NCI-H1092 treated with DMSO at 0.1 percent for 48 hours (cell line): ENCODE measurements around the gene CSNK2A3.

Experiments
- DNase-seq: peaks from one replicate; lab custom pipeline; 2025; lab: John Stamatoyannopoulos, UW

Gene CSNK2A3

DNA sequence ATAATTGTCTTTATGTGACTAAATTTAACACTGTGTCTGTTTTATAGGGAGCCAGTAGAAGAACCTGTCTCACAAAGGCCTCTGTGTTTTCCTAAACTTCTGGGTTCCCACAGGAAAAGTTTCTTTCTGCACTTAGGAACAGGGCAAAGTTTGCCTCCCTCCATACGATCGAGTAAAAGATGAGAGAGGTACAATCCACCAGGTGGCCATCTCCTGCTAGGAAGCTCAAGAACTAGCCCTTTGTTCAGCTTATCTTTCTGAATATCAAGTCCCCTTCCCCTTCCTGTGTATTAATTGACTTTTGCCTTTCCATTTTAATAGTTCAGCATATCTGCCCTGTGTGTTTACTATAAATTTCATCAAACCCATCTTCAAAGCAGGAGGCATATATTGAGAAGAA is 18.0 kb downstream of the CSNK2A3 start:
- DNase-seq, result no peak

DNA sequence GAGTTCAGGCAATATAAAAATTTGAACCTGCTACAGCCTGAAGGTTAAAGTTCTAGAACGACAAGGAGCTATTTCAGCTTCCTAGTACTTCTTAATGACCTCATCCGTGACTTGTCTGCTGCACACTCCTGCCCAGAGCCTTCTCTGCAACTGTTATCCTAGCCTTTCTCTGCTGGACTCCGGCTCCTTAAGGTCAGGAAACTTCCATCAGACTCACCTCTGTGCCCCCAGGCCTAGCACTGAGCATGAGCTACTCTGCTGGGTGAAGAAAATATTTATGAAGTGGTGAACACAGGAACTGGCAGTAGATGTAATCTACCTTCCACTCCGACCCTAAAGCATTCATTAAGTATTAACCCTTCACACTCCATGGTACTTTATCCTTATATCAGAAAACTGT is 18.4 kb downstream of the CSNK2A3 start:
- DNase-seq, result no peak

DNA sequence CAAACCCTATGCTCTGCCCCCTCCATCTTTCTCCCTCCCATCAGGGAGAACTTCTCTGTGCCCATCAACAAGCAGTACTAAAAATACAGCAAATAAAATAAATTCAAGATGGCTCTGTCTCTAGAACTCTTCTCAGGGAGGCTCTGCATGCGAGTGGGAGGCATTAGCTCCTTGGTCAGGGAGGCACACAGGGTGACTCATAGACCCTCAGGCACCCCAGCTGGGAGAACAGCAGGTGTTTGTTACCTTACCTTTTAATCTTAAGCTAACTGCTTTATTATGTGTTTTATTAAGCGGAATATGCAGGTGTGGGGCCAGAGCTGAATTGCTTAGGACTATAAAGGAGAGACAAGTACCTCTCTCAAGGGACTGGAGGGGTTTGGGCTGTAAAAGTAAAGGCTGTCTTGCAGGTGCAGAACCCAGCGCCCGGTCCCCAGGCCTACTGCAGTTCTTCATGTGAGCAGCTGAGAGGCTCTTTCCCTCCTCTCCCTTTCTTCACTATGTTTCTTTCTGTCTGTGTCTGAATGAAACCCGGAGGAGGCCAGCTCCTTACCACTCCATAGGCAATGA is 20.8 kb downstream of the CSNK2A3 start:
- no peak for DNase-seq

DNA sequence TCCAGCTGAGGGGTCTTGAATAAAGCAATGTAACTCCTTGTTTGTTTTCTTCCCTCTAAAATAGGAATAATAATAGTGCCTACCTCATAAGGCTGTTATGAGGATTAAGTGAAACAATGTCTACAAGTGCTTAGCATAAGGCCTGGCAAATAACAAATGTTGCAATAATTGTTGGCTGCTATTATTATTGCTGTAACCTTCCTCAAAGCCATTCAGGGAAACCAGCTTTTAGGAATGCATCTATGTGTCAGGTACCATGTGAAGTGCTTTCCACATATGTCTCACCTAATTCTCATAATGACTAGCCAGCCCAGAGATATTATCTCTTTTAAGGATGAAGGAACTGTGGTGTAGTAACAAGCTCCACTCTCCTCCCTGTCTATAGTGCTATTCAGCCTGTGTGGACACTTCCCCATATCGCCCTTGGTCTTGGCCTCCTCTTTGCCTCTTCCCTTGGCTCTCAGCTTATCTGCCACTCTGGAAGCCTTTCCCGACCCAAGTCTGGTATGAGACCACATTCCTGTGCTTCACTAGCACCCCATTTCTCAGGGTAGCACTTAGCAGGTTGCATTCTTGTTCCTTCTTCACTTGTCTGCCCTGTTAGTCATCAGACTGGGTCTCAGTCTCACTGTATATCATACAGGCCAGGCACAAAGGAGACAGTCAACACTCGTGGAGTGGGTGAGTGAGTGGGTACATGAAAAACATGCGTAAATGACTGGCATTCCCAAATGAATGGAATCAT is 23.8 kb downstream of the CSNK2A3 start:
- DNase-seq, result no peak

DNA sequence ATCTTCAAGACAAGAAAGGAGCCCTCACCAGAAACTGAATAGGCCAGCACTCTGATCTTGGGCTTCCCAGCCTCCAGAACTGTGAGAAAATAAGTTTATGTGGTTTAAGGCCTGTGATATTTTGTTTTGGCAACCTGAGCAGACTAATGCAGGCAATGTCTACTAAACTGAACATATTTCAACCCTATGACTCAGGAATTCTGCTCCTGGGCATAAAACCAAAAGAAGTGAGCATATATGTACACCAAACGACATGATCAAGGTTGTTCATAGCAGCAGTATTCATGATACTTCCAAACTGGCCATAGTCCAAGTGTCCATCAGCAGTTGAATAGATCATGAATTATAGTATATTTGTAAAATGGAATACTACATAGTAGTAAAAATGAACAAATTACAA is 29.0 kb downstream of the CSNK2A3 start:
- DNase-seq, result no peak

DNA sequence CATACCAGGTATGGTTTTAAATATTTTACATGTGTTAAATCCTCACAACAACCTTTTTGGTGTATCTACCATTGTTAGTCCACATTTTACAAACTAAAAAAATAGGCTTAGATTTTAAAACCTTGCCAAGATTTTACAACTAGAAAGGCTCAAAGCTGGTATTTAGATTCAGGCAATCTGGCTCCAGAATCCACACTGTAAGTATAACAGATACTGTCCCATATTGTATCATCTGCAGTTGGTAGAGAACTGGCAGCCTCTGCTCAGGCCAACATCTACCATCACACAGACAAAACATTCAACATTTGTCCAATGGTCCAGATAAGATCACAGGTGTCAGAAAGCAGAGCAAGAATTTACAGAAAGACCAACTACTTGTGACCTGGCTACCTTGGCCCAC is 30.9 kb downstream of the CSNK2A3 start:
- no peak for DNase-seq

DNA sequence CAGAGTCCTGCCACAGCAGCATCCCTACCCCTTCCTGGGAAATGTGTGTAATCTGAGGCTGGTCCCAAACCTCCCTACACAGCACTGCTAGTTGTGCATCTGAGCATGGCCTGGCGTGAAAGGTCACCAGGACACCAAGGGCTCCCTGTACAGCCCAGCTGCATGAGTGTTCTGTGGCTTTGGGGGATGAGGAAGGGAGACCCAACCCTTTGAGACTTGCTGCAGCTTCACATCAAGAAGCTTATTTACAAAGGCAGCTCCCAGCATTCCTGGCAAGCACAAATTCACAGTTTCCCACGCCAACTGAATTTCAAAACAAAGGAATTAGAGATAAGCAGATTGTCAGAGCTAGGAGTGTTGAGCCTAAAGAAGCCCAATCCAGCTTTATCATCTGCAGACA is 32.2 kb downstream of the CSNK2A3 start:
- no peak for DNase-seq

DNA sequence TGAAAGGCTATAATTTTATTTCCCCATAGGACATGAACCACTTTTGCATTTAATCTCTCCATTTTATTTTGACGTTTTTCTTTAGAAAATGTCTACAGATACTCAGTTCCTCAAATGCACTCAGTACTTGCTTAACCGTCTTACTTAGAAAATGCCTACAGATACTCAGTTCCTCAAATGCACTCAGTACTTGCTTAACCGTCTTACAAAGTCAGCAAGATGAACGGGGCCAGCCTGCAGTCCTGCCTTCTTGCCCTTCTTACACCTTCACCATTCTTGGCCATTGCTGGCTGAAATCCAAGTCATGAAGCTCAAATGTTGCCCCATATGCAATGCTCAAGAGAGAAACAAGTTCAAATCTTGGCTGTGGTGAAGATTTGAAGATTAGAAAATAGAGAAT is 34.1 kb downstream of the CSNK2A3 start:
- DNase-seq, result no peak

DNA sequence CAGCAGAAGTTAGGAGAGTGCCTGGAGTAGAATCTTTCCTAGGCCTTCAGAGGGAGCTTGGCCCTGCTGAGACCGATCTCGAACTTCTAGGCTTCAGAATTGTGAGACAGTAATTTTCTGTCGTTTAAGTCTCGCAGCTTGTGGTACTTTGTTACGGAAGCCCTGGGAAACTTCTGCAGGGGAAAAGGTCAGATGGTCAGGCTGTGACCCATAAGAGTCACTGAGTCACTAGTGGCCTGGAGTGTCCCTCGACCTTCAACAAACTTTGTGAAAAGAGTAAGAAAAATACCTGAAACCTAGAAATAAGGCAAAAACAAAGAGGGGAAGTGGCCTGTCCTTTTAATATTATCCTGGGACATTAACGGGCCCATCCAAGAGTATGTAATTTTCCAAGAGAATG is 34.6 kb downstream of the CSNK2A3 start:
- no peak for DNase-seq

DNA sequence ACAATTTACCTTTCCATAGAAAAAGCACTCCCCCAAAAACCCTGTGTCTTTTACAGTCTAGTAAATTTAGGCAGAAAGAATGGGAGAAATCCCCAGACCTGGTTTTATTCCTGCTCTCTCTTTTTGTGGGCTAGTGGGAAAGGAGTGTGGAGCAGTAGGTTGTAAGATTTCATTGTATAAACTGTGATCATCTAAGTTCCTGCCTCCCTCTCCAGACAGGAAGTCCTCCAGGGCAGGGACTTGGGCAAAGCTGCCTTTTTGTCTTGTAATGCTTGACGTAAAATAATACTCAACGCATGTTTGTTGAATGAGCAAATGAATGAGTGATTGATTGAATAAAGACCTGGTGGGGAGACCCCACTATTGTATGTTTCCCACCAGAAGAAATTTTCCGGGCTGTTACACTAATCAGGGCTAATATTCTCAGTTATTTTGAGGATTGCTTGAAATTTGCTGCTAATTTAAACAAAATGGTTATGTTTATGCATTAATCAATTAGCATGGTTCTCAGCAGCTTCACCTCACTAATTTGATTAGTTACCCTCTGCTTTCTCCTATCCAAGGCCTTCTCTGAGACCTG is 36.3 kb downstream of the CSNK2A3 start:
- no peak for DNase-seq

DNA sequence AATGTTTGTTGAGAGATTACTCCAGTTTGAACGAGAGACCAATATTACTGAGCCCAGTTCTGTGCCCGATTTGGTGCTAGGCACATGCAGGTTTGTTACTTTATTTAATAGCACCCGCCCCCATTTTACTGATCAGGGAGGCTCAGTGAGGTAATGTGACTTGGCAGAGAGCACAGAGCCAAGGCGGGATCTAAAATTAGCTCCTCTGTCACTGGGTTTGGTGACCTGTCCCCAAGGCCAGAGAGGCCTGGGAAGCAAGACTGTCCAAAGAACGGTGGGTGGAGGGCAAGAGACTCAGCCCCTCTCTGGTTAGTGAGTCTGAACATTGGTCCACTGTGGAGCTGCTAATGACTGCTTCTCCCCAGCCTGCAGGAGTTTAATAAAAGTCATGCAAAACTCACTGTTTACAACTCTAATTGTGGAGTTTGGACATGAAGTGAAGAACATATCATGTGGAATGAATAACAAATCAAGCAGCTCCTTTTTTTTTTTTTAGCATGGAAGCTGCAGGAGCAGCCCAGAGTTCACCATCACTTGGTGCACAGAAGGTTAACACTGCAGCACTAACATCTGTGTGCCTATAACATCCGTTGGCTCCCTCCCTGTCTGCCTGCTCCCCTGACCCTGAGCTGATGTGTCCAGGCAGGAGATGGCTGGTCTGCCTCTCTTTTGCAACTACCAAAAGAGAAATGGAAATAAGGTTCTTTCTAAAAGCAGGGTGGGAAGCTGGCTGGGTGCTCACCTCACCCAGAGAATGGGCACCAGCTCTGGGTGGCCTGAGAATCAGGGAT is 39.0 kb downstream of the CSNK2A3 start:
- DNase-seq, result no peak

DNA sequence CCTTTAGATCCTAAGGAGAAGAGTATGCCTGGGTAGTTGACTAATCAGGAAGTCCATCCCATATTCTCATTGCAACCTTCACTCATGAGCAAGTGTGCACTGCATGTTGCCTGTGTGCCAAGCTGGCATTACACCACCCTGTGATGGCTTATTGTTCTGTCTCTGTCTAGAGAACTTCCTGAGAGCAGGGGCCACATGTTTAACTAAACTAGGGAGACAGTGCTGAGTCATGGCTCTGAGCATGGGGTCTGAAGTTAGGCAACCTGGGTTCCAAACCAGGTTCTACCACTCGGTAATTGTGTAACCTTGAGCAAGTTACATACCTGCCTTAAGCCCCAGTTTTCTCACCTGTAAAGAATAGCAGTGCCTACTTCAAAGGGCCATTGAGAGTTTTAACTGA is 39.6 kb downstream of the CSNK2A3 start:
- no peak for DNase-seq

DNA sequence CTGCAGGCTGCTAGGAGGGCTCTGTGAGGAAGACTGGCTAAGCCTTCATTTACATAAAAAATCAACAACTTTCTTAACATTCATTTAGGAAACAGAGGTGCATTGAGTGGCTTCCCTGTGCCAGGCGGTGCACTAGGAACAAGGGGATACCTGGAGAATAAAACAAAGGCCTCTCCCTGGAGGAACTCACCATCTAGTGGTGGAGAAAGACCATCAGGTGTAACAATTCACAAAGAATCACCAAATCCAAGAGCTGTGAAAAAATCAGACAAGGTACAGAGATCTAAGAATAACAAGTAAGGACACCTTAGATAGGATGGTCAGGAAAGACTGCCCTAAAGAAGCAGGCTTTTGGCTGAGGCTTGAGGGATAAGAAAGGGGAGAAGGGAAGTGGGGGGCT is 40.3 kb downstream of the CSNK2A3 start:
- peak; percentile 10 for DNase-seq

DNA sequence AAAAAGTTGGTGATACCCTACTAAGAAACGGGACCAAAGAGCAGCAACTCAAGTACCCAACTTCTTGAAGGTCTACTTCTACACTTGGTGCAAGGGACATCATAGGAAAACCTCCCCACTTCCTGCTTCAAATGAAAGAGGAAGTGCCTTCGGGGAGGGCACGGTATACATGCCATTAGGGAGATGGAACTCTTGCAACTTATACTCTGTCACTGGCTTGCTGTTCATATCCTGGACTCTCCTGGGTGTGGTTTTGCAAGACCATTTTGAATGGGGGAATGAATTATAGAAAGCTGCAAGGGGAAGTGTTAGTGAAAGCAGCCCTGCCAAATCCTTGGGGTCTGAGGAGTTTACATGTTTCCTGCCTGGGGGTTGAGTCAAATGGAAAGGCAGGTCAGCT is 41.9 kb downstream of the CSNK2A3 start:
- no peak for DNase-seq

DNA sequence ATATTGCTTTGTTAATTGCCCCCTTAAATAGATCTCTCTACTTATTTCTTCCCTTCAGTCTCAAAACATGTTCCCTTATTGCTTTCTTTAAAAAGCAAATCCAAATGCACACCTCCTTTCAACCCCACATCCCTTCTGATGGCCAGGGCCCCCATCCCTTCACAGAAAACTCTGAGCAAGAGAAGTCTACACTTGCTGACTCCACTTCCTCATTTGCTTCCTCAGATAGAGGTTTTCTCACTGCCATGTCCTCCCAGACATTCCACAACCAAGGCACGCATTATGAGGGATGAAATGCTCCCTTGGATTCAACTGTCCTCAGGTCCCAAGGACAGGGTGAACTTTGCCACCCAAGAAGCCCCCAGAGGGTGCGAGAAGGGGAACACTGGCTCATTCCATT is 43.1 kb downstream of the CSNK2A3 start:
- no peak for DNase-seq

DNA sequence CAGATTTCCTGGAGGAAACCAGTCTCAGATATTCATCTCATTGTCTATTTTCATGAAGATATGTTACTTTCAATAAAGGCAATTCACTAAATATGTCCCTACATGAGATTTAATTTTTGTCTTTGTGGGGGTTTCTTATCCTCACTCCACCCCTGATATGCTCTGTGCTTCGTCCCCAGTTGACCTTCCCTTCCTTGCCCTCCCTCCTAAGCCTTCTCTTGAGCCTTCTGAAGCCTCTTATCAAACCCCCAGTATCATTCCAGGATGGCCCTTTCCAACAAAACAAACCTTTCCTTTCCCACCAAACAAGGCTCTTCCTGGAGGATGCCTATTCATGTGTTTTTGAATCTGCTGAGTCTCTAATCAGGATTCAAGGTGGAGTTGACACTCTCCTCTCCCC is 44.8 kb downstream of the CSNK2A3 start:
- DNase-seq, result no peak

DNA sequence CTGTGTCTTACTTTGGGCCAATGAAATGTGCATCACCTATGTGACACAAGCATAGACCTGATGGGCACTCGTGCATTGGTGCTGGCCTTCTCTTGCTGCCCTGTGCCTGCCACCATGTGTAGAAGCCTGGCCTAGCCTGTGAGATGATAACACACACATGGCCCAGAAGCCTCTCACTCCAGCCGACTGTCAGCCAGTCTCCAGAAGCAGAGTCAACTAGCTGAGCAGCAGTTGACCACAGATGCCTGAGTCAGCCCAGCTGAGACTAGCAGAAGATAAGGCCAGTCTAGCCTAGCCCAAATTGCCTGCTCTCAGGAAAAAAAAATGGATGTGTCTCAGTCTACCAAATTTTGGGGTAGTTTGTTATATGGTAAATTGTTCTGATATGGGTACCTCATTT is 46.2 kb downstream of the CSNK2A3 start:
- no peak for DNase-seq

DNA sequence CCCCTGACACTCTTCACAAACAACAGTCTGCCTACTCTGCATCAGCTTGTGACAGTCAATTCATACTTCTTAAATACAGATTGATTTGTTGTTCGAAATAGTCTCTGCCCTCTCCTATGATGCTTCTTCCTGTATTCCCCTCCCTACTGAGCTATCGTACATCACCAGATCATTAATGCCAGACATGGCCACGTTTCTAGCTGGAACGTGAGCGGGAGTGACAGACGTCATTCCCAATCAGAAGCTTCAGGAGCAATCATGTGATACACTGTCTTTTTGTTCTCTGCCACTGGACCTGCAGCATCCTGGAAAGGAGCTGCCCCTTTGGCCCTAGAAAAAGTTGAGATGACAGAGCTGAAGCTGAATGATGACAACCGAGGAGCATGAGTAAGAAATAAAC is 48.5 kb downstream of the CSNK2A3 start:
- DNase-seq, result no peak

DNA sequence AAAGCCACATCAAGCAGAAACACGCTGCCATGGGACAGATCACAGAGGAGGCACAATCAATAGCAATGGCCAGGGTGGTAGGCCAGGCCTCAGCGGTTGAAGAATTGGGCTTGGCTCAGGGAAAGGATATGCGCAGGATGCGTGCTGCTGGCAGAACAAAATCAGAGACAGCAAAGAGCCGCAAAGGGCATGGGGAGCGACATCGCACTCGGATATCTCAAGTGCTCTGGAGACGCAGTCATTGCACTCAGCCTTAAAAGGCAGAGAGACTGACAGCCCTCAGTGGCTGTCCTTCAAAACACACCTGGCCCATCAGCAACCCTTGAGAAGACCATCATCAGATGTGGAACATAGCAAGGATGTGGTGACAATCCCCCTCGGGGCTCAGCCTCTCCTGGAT is 50.5 kb downstream of the CSNK2A3 start:
- no peak for DNase-seq
